ENCODE data around the gene ZIC1.

DNA sequence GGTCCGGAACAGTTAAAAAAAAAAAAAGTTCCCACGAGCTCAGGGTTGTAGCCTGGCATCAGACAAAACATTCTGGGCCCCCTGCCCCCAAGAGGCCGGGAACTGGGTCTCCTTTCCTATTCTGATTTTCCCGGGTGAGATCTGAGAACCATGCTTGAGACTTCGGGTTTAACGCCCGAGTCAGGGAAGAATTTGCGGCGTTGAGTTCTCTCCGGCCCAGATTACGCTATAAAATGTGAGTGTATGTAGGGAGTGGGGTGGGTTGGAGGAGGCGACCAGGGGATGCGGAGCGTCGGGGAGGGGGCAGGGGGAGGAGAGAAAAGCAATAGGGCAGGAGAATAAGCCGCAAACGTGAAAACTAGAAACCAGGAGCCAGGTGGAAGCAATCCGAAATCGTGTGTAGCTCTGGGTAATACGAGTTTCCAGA lies 2.7 kb downstream of the ZIC1 start:
- TF ChIP-seq, protein P1, sequence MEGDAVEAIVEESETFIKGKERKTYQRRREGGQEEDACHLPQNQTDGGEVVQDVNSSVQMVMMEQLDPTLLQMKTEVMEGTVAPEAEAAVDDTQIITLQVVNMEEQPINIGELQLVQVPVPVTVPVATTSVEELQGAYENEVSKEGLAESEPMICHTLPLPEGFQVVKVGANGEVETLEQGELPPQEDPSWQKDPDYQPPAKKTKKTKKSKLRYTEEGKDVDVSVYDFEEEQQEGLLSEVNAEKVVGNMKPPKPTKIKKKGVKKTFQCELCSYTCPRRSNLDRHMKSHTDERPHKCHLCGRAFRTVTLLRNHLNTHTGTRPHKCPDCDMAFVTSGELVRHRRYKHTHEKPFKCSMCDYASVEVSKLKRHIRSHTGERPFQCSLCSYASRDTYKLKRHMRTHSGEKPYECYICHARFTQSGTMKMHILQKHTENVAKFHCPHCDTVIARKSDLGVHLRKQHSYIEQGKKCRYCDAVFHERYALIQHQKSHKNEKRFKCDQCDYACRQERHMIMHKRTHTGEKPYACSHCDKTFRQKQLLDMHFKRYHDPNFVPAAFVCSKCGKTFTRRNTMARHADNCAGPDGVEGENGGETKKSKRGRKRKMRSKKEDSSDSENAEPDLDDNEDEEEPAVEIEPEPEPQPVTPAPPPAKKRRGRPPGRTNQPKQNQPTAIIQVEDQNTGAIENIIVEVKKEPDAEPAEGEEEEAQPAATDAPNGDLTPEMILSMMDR (IDR thresholded peaks at IDR 0.05): no peak
- TF ChIP-seq POLR2A (IDR thresholded peaks at IDR 0.05): no peak
